Left lung (tissue), 10 donors: ENCODE data around the gene CAMK2G. TPM values are rescaled to one million over a fixed set of nuclear protein-coding genes. Genes with fewer than 3 reads are reported as not detected.

Source experiments
- ATAC-seq: fragments of 200-7000 bp; cut with Tn5 transposase; one replicate; pipeline ENCODE4 v1.9.1; 2020; ENCODE audit warnings: moderate library complexity
- DNase-seq, 4 donors: peaks; one replicate each; pipeline ENCODE4 v3.0.0-alpha.2; 2013 to 2020
- H3K27ac ChIP-seq, 2 donors: fragments of 200-600 bp; sonication (generic) in 1 of 2; one replicate each; pipeline versions ENCODE4 v1.5.0 to v1.8.0; 2020 to 2021
- H3K27me3 ChIP-seq, 2 donors: fragments of 200-600 bp; sonication (generic) in 1 of 2; one replicate each; pipeline versions ENCODE4 v1.5.0 to v1.8.0; 2020 to 2021
- H3K36me3 ChIP-seq, 2 donors: fragments of 200-600 bp; sonication (generic) in 1 of 2; one replicate each; pipeline versions ENCODE4 v1.5.0 to v1.8.0; 2020 to 2021
- H3K4me1 ChIP-seq, 2 donors: fragments of 200-600 bp; one replicate each; pipeline ENCODE4 v1.8.0; 2021
- H3K4me3 ChIP-seq, 2 donors: fragments of 200-600 bp; sonication (generic) in 1 of 2; one replicate each; pipeline versions ENCODE4 v1.5.0 to v1.8.0; 2020 to 2021; ENCODE audit warnings: mild to moderate bottlenecking in 1 of 2
- H3K9me3 ChIP-seq, 2 donors: fragments of 200-600 bp; sonication (generic) in 1 of 2; one replicate each; pipeline versions ENCODE4 v1.5.0 to v1.8.0; 2020 to 2021
- CTCF ChIP-seq, 2 donors: fragments of 200-600 bp; sonication (generic) in 1 of 2; IDR thresholded peaks; one replicate each; pipeline versions ENCODE4 v1.5.0 to v1.8.0; 2021; ENCODE audit warnings: antibody characterized with exemption in 2 of 2
- intact Hi-C, 2 donors: fragments of 100-400 bp; cut with DNase I; formaldehyde crosslinking; loops; one replicate each; pipeline versions ENCODE4 v1.11.2 to v1.14.2; 2022
- polyA plus RNA-seq, 6 donors: library from polyadenylated mRNA; unstranded; fragments of 120-200 nt; gene quantifications; one replicate each; pipeline ENCODE4 v1.2.1, GENCODE V29; 2013; ENCODE audit not compliant: insufficient read length in 6 of 6
- total RNA-seq, 2 donors: library from RNA; stranded (reverse); fragmentation: NEBNext Ultra II Directional; extraction: Animal tissue kit (Norgen Biotek cat#: 25700); gene quantifications; one replicate each; pipeline ENCODE4 v1.2.1, GENCODE V29; 2021
- donor health status: DM: no; HTN: yes; CAD: no.
- donor health status: DM: no; HTN: no; CAD: no.

CAMK2G gene
- total and polyA plus RNA-seq, 8 donors = 28.9 to 44.5 (median 35.4) TPM

- peak overlapping the region in 1 of 2 donors; percentile 77 for H3K27ac ChIP-seq
- H3K36me3 ChIP-seq = peaks cover 0 to 58% of the 10 kb centered on the region in 2 donors
- H3K4me3 ChIP-seq = no peak overlapping the region
- intact Hi-C loops = no loop called here
- no peak for TF ChIP-seq CTCF (IDR thresholded peaks at IDR 0.05)
- peaks cover 3 to 50% of the 10 kb centered on the region in 2 donors for H3K4me1 ChIP-seq
- DNase-seq = no peak
- H3K27me3 ChIP-seq = no peaks in the 10 kb centered on the region
- ATAC-seq = no peak
- no peaks in the 10 kb centered on the region for H3K9me3 ChIP-seq
Observed at GRCh38 chr10:73818402-73818801, 56.0 kb downstream of the CAMK2G start.

GRCh38 chr10:73817826-73818225 is 56.5 kb downstream of the CAMK2G start:
- intact Hi-C loops = no loop called here
- no peak for DNase-seq
- no peaks in the 10 kb centered on the region for H3K9me3 ChIP-seq
- ATAC-seq = no peak
- peaks cover 3 to 50% of the 10 kb centered on the region in 2 donors for H3K4me1 ChIP-seq
- TF ChIP-seq CTCF (IDR thresholded peaks at IDR 0.05) = no peak
- H3K4me3 ChIP-seq = no peak overlapping the region
- H3K36me3 ChIP-seq = peaks cover 0 to 57% of the 10 kb centered on the region in 2 donors
- peak overlapping the region in 1 of 2 donors; percentile 77 for H3K27ac ChIP-seq
- H3K27me3 ChIP-seq = no peaks in the 10 kb centered on the region

- TF ChIP-seq CTCF (IDR thresholded peaks at IDR 0.05) = no peak
- Histone ChIP-seq H3K4me1 (peaks cover 3 to 54% of the 10 kb centered on the region in 2 donors), H3K9me3 (no peaks in the 10 kb centered on the region), H3K27me3 (no peaks in the 10 kb centered on the region), H3K27ac (peak overlapping the region in 1 of 2 donors; percentile 77), H3K36me3 (peaks cover 0 to 50% of the 10 kb centered on the region in 2 donors), H3K4me3 (no peak overlapping the region)
- DNase-seq = no peak
- intact Hi-C loops = no loop called here
- peak; percentile 1 for ATAC-seq
Observed at GRCh38 chr10:73816917-73817729, 57.2 kb downstream of the CAMK2G start.

- intact Hi-C loops = no loop called here
- peak overlapping the region in 1 of 2 donors; percentile 77 for H3K27ac ChIP-seq
Observed at GRCh38 chr10:73815719-73816030, 58.7 kb downstream of the CAMK2G start.

More at GRCh38 chr10:73815719-73816030, 58.7 kb downstream of the CAMK2G start:
- Histone ChIP-seq H3K27me3 (no peaks in the 10 kb centered on the region), H3K4me3 (no peak overlapping the region), H3K4me1 (peaks cover 3 to 57% of the 10 kb centered on the region in 2 donors), H3K9me3 (no peaks in the 10 kb centered on the region), H3K36me3 (peaks cover 0 to 39% of the 10 kb centered on the region in 2 donors)
- ATAC-seq = no peak
- DNase-seq = no peak
- TF ChIP-seq CTCF (IDR thresholded peaks at IDR 0.05) = no peak
